ENCODE measurements around the gene ANAPC16.
A peak's percentile ranks its signal among the peaks of the same experiment; 100 is the strongest.

Gene ANAPC16

GRCh38 chr10:72251635-72252034, 35.8 kb downstream of the ANAPC16 start:
- Histone ChIP-seq H3K4me3 (ENCODE audit: low read length in 2 of 2) (no peak overlapping the region), H3K27ac (ENCODE audit: low read depth in 2 of 2, low read length in 2 of 2) (no peak overlapping the region), H3K9me3 (ENCODE audit: control insufficient read depth in 2 of 2, low read length in 2 of 2) (no peaks in the 10 kb centered on the region), H3K27me3 (ENCODE audit: control insufficient read depth in 2 of 2, insufficient read depth in 2 of 2, low read length in 2 of 2) (no peaks in the 10 kb centered on the region), H3K36me3 (ENCODE audit: control insufficient read depth in 2 of 2, insufficient read depth in 2 of 2, low read length in 2 of 2) (no peaks in the 10 kb centered on the region), H3K4me1 (ENCODE audit: control insufficient read depth in 2 of 2, insufficient read depth in 2 of 2, low read length in 2 of 2) (peaks cover 30 to 38% of the 10 kb centered on the region in 2 donors), H3K9ac (ENCODE audit: low read depth in 1 of 2, low read length in 2 of 2) (no peak overlapping the region)

GRCh38 chr10:72252972-72253371, 37.2 kb downstream of the ANAPC16 start:
- Histone ChIP-seq H3K27ac (ENCODE audit: low read depth in 2 of 2, low read length in 2 of 2) (peak overlapping the region in 1 of 2 donors; percentile 6), H3K4me3 (ENCODE audit: low read length in 2 of 2) (no peak overlapping the region), H3K27me3 (ENCODE audit: control insufficient read depth in 2 of 2, insufficient read depth in 2 of 2, low read length in 2 of 2) (no peaks in the 10 kb centered on the region), H3K36me3 (ENCODE audit: control insufficient read depth in 2 of 2, insufficient read depth in 2 of 2, low read length in 2 of 2) (no peaks in the 10 kb centered on the region), H3K4me1 (ENCODE audit: control insufficient read depth in 2 of 2, insufficient read depth in 2 of 2, low read length in 2 of 2) (peaks cover 28 to 41% of the 10 kb centered on the region in 2 donors), H3K9ac (ENCODE audit: low read depth in 1 of 2, low read length in 2 of 2) (no peak overlapping the region), H3K9me3 (ENCODE audit: control insufficient read depth in 2 of 2, low read length in 2 of 2) (no peaks in the 10 kb centered on the region)

- Histone ChIP-seq H3K27ac (ENCODE audit: low read depth in 2 of 2, low read length in 2 of 2) (peak overlapping the region in 1 of 2 donors; percentile 6), H3K9ac (ENCODE audit: low read depth in 1 of 2, low read length in 2 of 2) (no peak overlapping the region), H3K27me3 (ENCODE audit: control insufficient read depth in 2 of 2, insufficient read depth in 2 of 2, low read length in 2 of 2) (no peaks in the 10 kb centered on the region), H3K4me1 (ENCODE audit: control insufficient read depth in 2 of 2, insufficient read depth in 2 of 2, low read length in 2 of 2) (peaks cover 22 to 35% of the 10 kb centered on the region in 2 donors), H3K36me3 (ENCODE audit: control insufficient read depth in 2 of 2, insufficient read depth in 2 of 2, low read length in 2 of 2) (no peaks in the 10 kb centered on the region), H3K4me3 (ENCODE audit: low read length in 2 of 2) (no peak overlapping the region), H3K9me3 (ENCODE audit: control insufficient read depth in 2 of 2, low read length in 2 of 2) (no peaks in the 10 kb centered on the region)
Measured at GRCh38 chr10:72253578-72253977, 37.8 kb downstream of the ANAPC16 start.

- Histone ChIP-seq H3K9me3 (ENCODE audit: control insufficient read depth in 2 of 2, low read length in 2 of 2) (no peaks in the 10 kb centered on the region), H3K4me3 (ENCODE audit: low read length in 2 of 2) (peak overlapping the region; percentile 42 to 48), H3K36me3 (ENCODE audit: control insufficient read depth in 2 of 2, insufficient read depth in 2 of 2, low read length in 2 of 2) (no peaks in the 10 kb centered on the region), H3K27ac (ENCODE audit: low read depth in 2 of 2, low read length in 2 of 2) (peak overlapping the region; percentile 87 to 88), H3K9ac (ENCODE audit: low read depth in 1 of 2, low read length in 2 of 2) (peak overlapping the region; percentile 44 to 67), H3K27me3 (ENCODE audit: control insufficient read depth in 2 of 2, insufficient read depth in 2 of 2, low read length in 2 of 2) (no peaks in the 10 kb centered on the region), H3K4me1 (ENCODE audit: control insufficient read depth in 2 of 2, insufficient read depth in 2 of 2, low read length in 2 of 2) (peaks cover 23 to 29% of the 10 kb centered on the region in 2 donors)
Measured at GRCh38 chr10:72254813-72255568, 39.2 kb downstream of the ANAPC16 start.

GRCh38 chr10:72255977-72256729, 40.3 kb downstream of the ANAPC16 start:
- Histone ChIP-seq H3K9ac (ENCODE audit: low read depth in 1 of 2, low read length in 2 of 2) (no peak overlapping the region), H3K9me3 (ENCODE audit: control insufficient read depth in 2 of 2, low read length in 2 of 2) (no peaks in the 10 kb centered on the region), H3K27ac (ENCODE audit: low read depth in 2 of 2, low read length in 2 of 2) (peak overlapping the region in 1 of 2 donors; percentile 87), H3K36me3 (ENCODE audit: control insufficient read depth in 2 of 2, insufficient read depth in 2 of 2, low read length in 2 of 2) (no peaks in the 10 kb centered on the region), H3K4me3 (ENCODE audit: low read length in 2 of 2) (no peak overlapping the region), H3K27me3 (ENCODE audit: control insufficient read depth in 2 of 2, insufficient read depth in 2 of 2, low read length in 2 of 2) (no peaks in the 10 kb centered on the region), H3K4me1 (ENCODE audit: control insufficient read depth in 2 of 2, insufficient read depth in 2 of 2, low read length in 2 of 2) (peaks cover 27 to 36% of the 10 kb centered on the region in 2 donors)

GRCh38 chr10:72257051-72257892, 41.5 kb downstream of the ANAPC16 start:
- no peaks in the 10 kb centered on the region for H3K9me3 ChIP-seq (ENCODE audit: control insufficient read depth in 2 of 2, low read length in 2 of 2)
- H3K4me1 ChIP-seq (ENCODE audit: control insufficient read depth in 2 of 2, insufficient read depth in 2 of 2, low read length in 2 of 2): peaks cover 35 to 45% of the 10 kb centered on the region in 2 donors
- H3K9ac ChIP-seq (ENCODE audit: low read depth in 1 of 2, low read length in 2 of 2): peak overlapping the region in 1 of 2 donors; percentile 34
- no peaks in the 10 kb centered on the region for H3K36me3 ChIP-seq (ENCODE audit: control insufficient read depth in 2 of 2, insufficient read depth in 2 of 2, low read length in 2 of 2)
- H3K27me3 ChIP-seq (ENCODE audit: control insufficient read depth in 2 of 2, insufficient read depth in 2 of 2, low read length in 2 of 2): no peaks in the 10 kb centered on the region
- peak overlapping the region in 1 of 2 donors; percentile 13 for H3K4me3 ChIP-seq (ENCODE audit: low read length in 2 of 2)
- H3K27ac ChIP-seq (ENCODE audit: low read depth in 2 of 2, low read length in 2 of 2): peak overlapping the region in 1 of 2 donors; percentile 31

- H3K27me3 ChIP-seq (ENCODE audit: control insufficient read depth in 2 of 2, insufficient read depth in 2 of 2, low read length in 2 of 2): no peaks in the 10 kb centered on the region
- peak overlapping the region in 1 of 2 donors; percentile 48 for H3K27ac ChIP-seq (ENCODE audit: low read depth in 2 of 2, low read length in 2 of 2)
- H3K4me1 ChIP-seq (ENCODE audit: control insufficient read depth in 2 of 2, insufficient read depth in 2 of 2, low read length in 2 of 2): peaks cover 37 to 50% of the 10 kb centered on the region in 2 donors
- no peak overlapping the region for H3K9ac ChIP-seq (ENCODE audit: low read depth in 1 of 2, low read length in 2 of 2)
- H3K4me3 ChIP-seq (ENCODE audit: low read length in 2 of 2): no peak overlapping the region
- no peaks in the 10 kb centered on the region for H3K9me3 ChIP-seq (ENCODE audit: control insufficient read depth in 2 of 2, low read length in 2 of 2)
- H3K36me3 ChIP-seq (ENCODE audit: control insufficient read depth in 2 of 2, insufficient read depth in 2 of 2, low read length in 2 of 2): no peaks in the 10 kb centered on the region
Measured at GRCh38 chr10:72258617-72259016, 42.8 kb downstream of the ANAPC16 start.

- Histone ChIP-seq H3K9ac (ENCODE audit: low read depth in 1 of 2, low read length in 2 of 2) (peak overlapping the region in 1 of 2 donors; percentile 58), H3K9me3 (ENCODE audit: control insufficient read depth in 2 of 2, low read length in 2 of 2) (no peaks in the 10 kb centered on the region), H3K36me3 (ENCODE audit: control insufficient read depth in 2 of 2, insufficient read depth in 2 of 2, low read length in 2 of 2) (no peaks in the 10 kb centered on the region), H3K27me3 (ENCODE audit: control insufficient read depth in 2 of 2, insufficient read depth in 2 of 2, low read length in 2 of 2) (no peaks in the 10 kb centered on the region), H3K4me1 (ENCODE audit: control insufficient read depth in 2 of 2, insufficient read depth in 2 of 2, low read length in 2 of 2) (peaks cover 36 to 50% of the 10 kb centered on the region in 2 donors), H3K4me3 (ENCODE audit: low read length in 2 of 2) (no peak overlapping the region), H3K27ac (ENCODE audit: low read depth in 2 of 2, low read length in 2 of 2) (peak overlapping the region; percentile 91)
Measured at GRCh38 chr10:72259491-72260238, 43.9 kb downstream of the ANAPC16 start.

GRCh38 chr10:72260239-72260975, 44.6 kb downstream of the ANAPC16 start:
- H3K9me3 ChIP-seq (ENCODE audit: control insufficient read depth in 2 of 2, low read length in 2 of 2): no peaks in the 10 kb centered on the region
- peak overlapping the region; percentile 72 to 76 for H3K4me3 ChIP-seq (ENCODE audit: low read length in 2 of 2)
- no peaks in the 10 kb centered on the region for H3K27me3 ChIP-seq (ENCODE audit: control insufficient read depth in 2 of 2, insufficient read depth in 2 of 2, low read length in 2 of 2)
- H3K36me3 ChIP-seq (ENCODE audit: control insufficient read depth in 2 of 2, insufficient read depth in 2 of 2, low read length in 2 of 2): no peaks in the 10 kb centered on the region
- peak overlapping the region; percentile 91 for H3K27ac ChIP-seq (ENCODE audit: low read depth in 2 of 2, low read length in 2 of 2)
- H3K9ac ChIP-seq (ENCODE audit: low read depth in 1 of 2, low read length in 2 of 2): peak overlapping the region; percentile 58 to 86
- peaks cover 29 to 42% of the 10 kb centered on the region in 2 donors for H3K4me1 ChIP-seq (ENCODE audit: control insufficient read depth in 2 of 2, insufficient read depth in 2 of 2, low read length in 2 of 2)
